Peyer's patch (tissue), 4 donors: ENCODE measurements around the gene EXOSC7. TPM values are rescaled to one million over a fixed set of nuclear protein-coding genes. Genes with fewer than 3 reads are reported as not detected.
A peak's percentile ranks its signal among the peaks of the same experiment; 100 is the strongest.

Experiments used
- DNase-seq, 3 donors: peaks; one replicate each; pipeline ENCODE4 v3.0.0-alpha.2; 2017 to 2019
- H3K27ac ChIP-seq, 4 donors: fragments of 200-600 bp; sonication (generic); one replicate each; pipeline ENCODE4 v1.5.1; 2016 to 2019
- H3K27me3 ChIP-seq, 2 donors: fragments of 200-600 bp; sonication (generic); one replicate each; pipeline ENCODE4 v1.5.1; 2019
- H3K36me3 ChIP-seq, 3 donors: fragments of 200-600 bp; sonication (generic); one replicate each; pipeline ENCODE4 v1.5.1; 2016 to 2019
- H3K4me1 ChIP-seq, 4 donors: fragments of 200-600 bp; sonication (generic); one replicate each; pipeline ENCODE4 v1.5.1; 2016 to 2019
- H3K4me3 ChIP-seq, 4 donors: fragments of 200-600 bp; sonication (generic); 1 replicate in 3 of 4; 2 replicates in 1 of 4; pipeline ENCODE4 v1.5.1; 2016 to 2019; ENCODE audit warnings: mild to moderate bottlenecking in 1 of 4
- H3K9me3 ChIP-seq, 4 donors: fragments of 200-600 bp; sonication (generic); one replicate each; pipeline ENCODE4 v1.5.1; 2016 to 2019; ENCODE audit warnings: mild to moderate bottlenecking in 1 of 4
- POLR2A ChIP-seq, 2 donors: fragments of 450-650 bp; IDR thresholded peaks; one replicate each; pipeline ENCODE4 v1.5.1; 2017; ENCODE audit warnings: antibody characterized with exemption in 2 of 2, mild to moderate bottlenecking in 2 of 2, moderate library complexity in 2 of 2
- total RNA-seq, 4 donors: library from RNA; depleted of rRNA; stranded (reverse); fragments of >200 nt; gene quantifications; one replicate each; pipeline ENCODE4 v1.1.0, GENCODE V29; 2016
- TF ChIP-seq, protein P1 (sequence below), 6 experiments: fragments of 450-650 bp in 4 of 6; fragments of 200-600 bp in 2 of 6; sonication (generic) in 1 of 6; IDR thresholded peaks; one replicate each; pipeline ENCODE4 v1.5.1; 2017 to 2019; ENCODE audit warnings: antibody characterized with exemption in 6 of 6, mild to moderate bottlenecking in 3 of 6, moderate library complexity in 1 of 6

The EXOSC7 gene
- total RNA-seq, 4 donors from 2014 or later = 19.8 to 66.0 (median 28.6) TPM

DNA sequence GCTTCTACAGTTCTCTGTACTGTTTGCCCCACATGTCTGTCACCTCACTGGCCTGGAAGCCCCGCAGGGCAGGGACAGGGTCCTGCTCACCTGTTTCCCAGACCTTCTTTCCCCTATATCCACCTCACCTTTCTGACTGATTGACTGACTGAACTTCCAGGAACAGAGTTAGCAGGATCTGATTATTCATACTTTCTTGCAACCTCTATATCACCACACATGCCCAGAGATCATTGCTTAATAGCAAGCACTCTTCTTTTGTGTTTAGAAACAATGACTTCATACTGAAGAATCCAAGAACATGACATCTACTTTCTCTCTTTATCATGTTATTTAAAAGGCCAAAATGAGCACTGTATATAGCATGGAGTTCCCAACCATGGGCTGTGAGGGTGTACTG lies 32.1 kb downstream of the EXOSC7 start:
- no peaks in the 10 kb centered on the region for H3K27me3 ChIP-seq
- DNase-seq = no peak
- TF ChIP-seq, protein P1, sequence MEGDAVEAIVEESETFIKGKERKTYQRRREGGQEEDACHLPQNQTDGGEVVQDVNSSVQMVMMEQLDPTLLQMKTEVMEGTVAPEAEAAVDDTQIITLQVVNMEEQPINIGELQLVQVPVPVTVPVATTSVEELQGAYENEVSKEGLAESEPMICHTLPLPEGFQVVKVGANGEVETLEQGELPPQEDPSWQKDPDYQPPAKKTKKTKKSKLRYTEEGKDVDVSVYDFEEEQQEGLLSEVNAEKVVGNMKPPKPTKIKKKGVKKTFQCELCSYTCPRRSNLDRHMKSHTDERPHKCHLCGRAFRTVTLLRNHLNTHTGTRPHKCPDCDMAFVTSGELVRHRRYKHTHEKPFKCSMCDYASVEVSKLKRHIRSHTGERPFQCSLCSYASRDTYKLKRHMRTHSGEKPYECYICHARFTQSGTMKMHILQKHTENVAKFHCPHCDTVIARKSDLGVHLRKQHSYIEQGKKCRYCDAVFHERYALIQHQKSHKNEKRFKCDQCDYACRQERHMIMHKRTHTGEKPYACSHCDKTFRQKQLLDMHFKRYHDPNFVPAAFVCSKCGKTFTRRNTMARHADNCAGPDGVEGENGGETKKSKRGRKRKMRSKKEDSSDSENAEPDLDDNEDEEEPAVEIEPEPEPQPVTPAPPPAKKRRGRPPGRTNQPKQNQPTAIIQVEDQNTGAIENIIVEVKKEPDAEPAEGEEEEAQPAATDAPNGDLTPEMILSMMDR (IDR thresholded peaks at IDR 0.05) = no peak
- no peak for TF ChIP-seq POLR2A (IDR thresholded peaks at IDR 0.05)
- H3K4me3 ChIP-seq = no peak overlapping the region
- H3K9me3 ChIP-seq = no peaks in the 10 kb centered on the region
- peaks cover 0 to 12% (median 5%) of the 10 kb centered on the region in 4 donors for H3K4me1 ChIP-seq
- no peak overlapping the region for H3K27ac ChIP-seq
- H3K36me3 ChIP-seq = peaks cover 0 to 33% (median 0%) of the 10 kb centered on the region in 3 donors

DNA sequence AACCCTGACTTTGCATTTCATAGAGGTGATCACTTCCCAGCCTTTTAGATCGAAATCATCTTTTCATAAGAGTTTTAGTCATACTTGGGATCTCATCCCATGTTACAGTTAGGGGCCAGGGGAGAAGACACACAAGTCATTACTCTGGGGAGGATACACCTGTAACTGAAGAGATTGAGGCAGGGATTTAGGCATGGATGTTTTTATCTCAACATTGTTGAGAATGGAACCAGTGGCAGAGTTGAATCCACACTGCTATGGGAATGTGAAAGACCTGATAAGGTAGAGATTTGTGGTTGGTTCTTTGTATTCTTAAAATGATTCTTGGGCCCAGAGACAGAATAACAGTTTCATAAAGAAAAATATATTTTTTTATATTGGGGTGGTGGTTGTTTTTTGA lies 33.8 kb downstream of the EXOSC7 start:
- H3K27ac ChIP-seq = no peak overlapping the region
- no peaks in the 10 kb centered on the region for H3K9me3 ChIP-seq
- TF ChIP-seq POLR2A (IDR thresholded peaks at IDR 0.05) = no peak
- TF ChIP-seq, protein P1 (IDR thresholded peaks at IDR 0.05) = no peak
- no peaks in the 10 kb centered on the region for H3K27me3 ChIP-seq
- H3K4me3 ChIP-seq = no peak overlapping the region
- no peak for DNase-seq
- H3K36me3 ChIP-seq = peaks cover 0 to 27% (median 0%) of the 10 kb centered on the region in 3 donors
- H3K4me1 ChIP-seq = peaks cover 0 to 12% (median 5%) of the 10 kb centered on the region in 4 donors

DNA sequence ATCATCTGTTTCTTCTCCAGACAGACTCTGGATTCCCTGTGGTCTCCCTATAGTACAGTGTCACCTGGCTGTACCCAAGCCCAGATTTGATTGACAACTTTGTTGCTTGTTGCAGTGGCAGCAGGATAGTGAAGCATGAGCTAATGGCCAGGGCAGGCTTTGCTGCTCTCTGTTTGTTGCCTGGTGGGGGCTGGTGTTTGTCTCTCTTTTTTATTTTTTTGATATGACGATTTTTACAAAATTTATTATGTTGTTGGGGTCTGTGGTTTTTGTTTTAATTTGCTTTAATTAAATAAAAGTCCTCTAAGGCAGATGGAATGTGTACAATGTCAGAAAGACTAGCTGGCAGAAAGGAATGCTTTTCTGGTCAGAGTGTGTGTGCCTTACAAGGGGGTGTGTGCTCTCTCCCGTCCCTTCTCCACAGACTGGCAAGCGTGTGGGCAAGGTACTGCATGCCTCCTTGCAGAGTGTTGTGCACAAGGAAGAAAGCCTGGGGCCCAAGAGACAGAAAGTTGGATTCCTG lies 34.8 kb downstream of the EXOSC7 start:
- no peak for DNase-seq
- H3K27me3 ChIP-seq = no peaks in the 10 kb centered on the region
- peaks cover 0 to 12% (median 5%) of the 10 kb centered on the region in 4 donors for H3K4me1 ChIP-seq
- no peaks in the 10 kb centered on the region for H3K9me3 ChIP-seq
- H3K27ac ChIP-seq = peak overlapping the region in 3 of 4 donors; percentile 5 to 79 (median 64)
- no peak overlapping the region for H3K4me3 ChIP-seq
- TF ChIP-seq, protein P1 (IDR thresholded peaks at IDR 0.05) = no peak
- no peak for TF ChIP-seq POLR2A (IDR thresholded peaks at IDR 0.05)
- H3K36me3 ChIP-seq = peaks cover 0 to 19% (median 0%) of the 10 kb centered on the region in 3 donors

DNA sequence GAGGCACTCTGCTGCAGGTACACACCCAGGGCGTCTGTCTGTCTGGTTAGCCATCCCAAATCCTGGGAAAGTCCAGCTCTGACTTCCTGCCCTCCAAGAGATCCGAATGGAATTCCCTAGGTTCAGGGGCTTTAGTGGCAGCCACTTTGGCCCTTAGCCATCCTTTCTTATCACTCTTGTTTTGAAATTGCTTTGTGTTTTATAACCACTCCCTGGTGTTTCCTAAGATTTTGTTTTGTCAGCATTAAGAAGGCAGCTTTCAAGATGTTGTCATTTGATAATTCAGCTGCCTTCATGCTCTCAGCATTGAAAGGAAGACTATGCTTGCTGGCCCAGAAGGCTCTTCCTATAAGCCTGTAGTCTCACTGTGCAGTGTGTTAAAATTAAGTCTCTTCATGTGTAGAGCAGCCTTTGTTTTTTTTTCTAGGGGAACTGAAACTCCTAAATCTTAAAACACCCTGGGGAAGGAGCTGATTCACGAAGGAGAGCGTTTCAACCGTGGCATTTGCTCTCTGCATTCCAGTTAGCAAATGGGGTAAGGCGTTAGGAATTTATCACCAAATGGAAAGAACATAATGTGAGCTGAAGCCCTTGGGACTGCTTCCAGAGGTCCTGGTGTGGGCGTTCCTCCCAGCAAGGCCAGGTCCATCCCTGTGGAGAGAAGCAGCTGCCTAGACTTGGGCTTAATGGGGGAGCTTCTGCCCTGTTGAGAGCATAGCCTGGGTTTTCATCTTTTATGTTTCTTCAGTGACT lies 35.9 kb downstream of the EXOSC7 start:
- DNase-seq = peak in 1 of 3 donors; percentile 53
- no peaks in the 10 kb centered on the region for H3K9me3 ChIP-seq
- no peak overlapping the region for H3K4me3 ChIP-seq
- peak overlapping the region; percentile 52 to 79 (median 62) for H3K27ac ChIP-seq
- no peaks in the 10 kb centered on the region for H3K27me3 ChIP-seq
- H3K36me3 ChIP-seq = peaks cover 0 to 18% (median 0%) of the 10 kb centered on the region in 3 donors
- TF ChIP-seq, protein P1 (IDR thresholded peaks at IDR 0.05) = no peak
- no peak for TF ChIP-seq POLR2A (IDR thresholded peaks at IDR 0.05)
- H3K4me1 ChIP-seq = peaks cover 0 to 12% (median 5%) of the 10 kb centered on the region in 4 donors

DNA sequence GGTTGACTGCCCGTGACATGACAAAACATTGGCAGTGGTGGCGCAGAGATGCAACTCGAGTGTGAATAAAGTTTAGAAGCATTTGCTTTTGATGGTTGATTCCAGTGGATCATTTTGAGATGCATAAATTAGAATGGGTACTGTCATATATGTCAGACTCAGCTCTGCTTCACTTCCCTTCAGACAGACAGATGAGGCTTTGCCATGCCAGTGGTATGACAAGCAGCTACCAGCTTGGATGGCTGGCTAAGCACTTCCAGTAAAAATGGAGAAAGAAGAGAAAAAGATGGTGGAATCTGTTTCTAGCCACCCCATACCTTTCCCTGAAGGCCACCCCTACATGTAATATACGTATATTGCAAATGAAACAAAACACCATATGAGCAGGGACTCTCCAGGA lies 36.5 kb downstream of the EXOSC7 start:
- Histone ChIP-seq H3K4me3 (no peak overlapping the region), H3K27ac (peak overlapping the region; percentile 52 to 79 (median 62)), H3K36me3 (peaks cover 0 to 11% (median 0%) of the 10 kb centered on the region in 3 donors), H3K9me3 (no peaks in the 10 kb centered on the region), H3K27me3 (no peaks in the 10 kb centered on the region), H3K4me1 (peaks cover 0 to 12% (median 5%) of the 10 kb centered on the region in 4 donors)
- no peak for TF ChIP-seq POLR2A (IDR thresholded peaks at IDR 0.05)
- DNase-seq = no peak

DNA sequence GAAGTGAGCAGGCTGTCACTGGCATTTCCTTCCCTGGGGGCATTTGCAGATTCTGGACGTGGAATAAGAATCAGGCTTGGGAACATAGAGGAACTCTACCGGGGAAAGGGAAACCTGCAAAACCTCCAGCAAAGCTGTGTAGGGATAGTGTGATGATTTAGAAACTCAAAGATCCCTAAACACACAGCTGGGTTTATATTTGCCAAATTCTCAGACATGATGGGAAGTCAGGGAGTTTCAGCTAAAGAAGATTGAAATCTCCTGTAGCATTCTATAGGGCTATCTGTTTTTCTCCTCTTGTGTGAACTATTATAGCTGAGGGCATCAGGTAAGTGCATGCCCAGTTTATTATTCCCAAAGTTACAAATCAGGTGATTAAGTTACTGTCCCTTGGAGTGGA lies 40.9 kb downstream of the EXOSC7 start:
- Histone ChIP-seq H3K27ac (no peak overlapping the region), H3K36me3 (no peaks in the 10 kb centered on the region), H3K4me1 (peaks cover 0 to 6% (median 0%) of the 10 kb centered on the region in 4 donors), H3K9me3 (no peaks in the 10 kb centered on the region), H3K27me3 (no peaks in the 10 kb centered on the region), H3K4me3 (no peak overlapping the region)
- no peak for TF ChIP-seq POLR2A (IDR thresholded peaks at IDR 0.05)
- TF ChIP-seq, protein P1 (IDR thresholded peaks at IDR 0.05) = no peak
- no peak for DNase-seq
